ENCODE measurements around the gene ALKBH4.

- TF ChIP-seq CTCF (IDR thresholded peaks at IDR 0.05): no peak
- TF ChIP-seq MAX (IDR thresholded peaks at IDR 0.05; ENCODE audit: low read depth): no peak
- TF ChIP-seq FOXM1 (IDR thresholded peaks at IDR 0.05; ENCODE audit: low read depth): no peak
- TF ChIP-seq USF1 (IDR thresholded peaks at IDR 0.05; ENCODE audit: borderline replicate concordance, low read depth): no peak
- TF ChIP-seq EZH2phosphoT487 (IDR thresholded peaks at IDR 0.05; ENCODE audit: borderline replicate concordance, low read depth): no peak
- no peak for TF ChIP-seq CHD2 (IDR thresholded peaks at IDR 0.05; ENCODE audit: low read length, partially characterized antibody)
- no peak for TF ChIP-seq RXRA (IDR thresholded peaks at IDR 0.05; ENCODE audit: borderline replicate concordance, low read depth)
These were observed 51.1 kb downstream of the ALKBH4 start for GRCh38 chr7:102413611-102414010.

Data from SK-N-SH (cell line).